ENCODE data around the gene RYR3.

GRCh38 chr15:33374226-33374914, 63.6 kb downstream of the RYR3 start:
- TF ChIP-seq CTCF (IDR thresholded peaks at IDR 0.05; ENCODE audit: low read depth, low read length) (no peak), EZH2phosphoT487 (IDR thresholded peaks at IDR 0.05; ENCODE audit: low read depth) (no peak)

Data from OCI-LY3 (cell line).